Esophagus squamous epithelium (tissue), 4 donors: Measurements from ENCODE around the gene TDRD12.

Source experiments
- CTCF ChIP-seq, 6 experiments: fragments of 450-650 bp in 4 of 6; fragments of 200-600 bp in 2 of 6; sonication (generic) in 2 of 6; IDR thresholded peaks; one replicate each; pipeline ENCODE4 v1.5.1; 2016 to 2019; ENCODE audit warnings: antibody characterized with exemption in 6 of 6, mild to moderate bottlenecking in 4 of 6, moderate library complexity in 4 of 6
- POLR2A ChIP-seq, 4 donors: fragments of 450-650 bp; IDR thresholded peaks; one replicate each; pipeline ENCODE4 v1.6.1; 2017; ENCODE audit warnings: antibody characterized with exemption in 4 of 4, mild to moderate bottlenecking in 4 of 4, moderate library complexity in 3 of 4

GRCh38 chr19:32862173-32862572, 142.6 kb downstream of the TDRD12 start:
- no peak for TF ChIP-seq CTCF (IDR thresholded peaks at IDR 0.05)
- TF ChIP-seq POLR2A (IDR thresholded peaks at IDR 0.05): no peak
